Measurements from ENCODE around the gene CAMK2D.

The CAMK2D gene

DNA sequence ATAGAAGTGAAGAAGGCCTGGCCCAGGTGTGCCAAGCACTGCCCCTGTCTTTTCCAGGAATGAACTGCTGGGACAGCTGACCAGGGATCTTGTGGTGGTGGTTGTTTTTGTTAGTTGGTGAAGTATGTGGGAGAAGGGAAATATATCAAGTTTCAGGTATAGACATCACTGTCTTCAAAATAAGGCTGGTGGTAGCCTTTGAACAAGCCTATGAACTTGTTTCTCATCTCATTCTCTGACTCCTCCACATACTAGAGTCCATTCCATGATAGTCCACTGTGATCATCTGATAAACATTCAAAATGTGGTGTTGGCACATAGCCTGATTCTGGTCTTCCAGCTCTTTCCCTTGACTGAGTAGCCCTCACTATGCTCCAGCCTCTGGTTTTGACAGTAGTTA is 303.7 kb downstream of the CAMK2D start:
- H4K20me1 ChIP-seq (ENCODE audit: insufficient read depth, low read length): no peaks in the 10 kb centered on the region
- ATAC-seq (ENCODE audit: insufficient read depth, low read depth) (no peak), DNase-seq (no peak)
- H3K9me3 ChIP-seq (ENCODE audit: insufficient read depth, low read length, severe bottlenecking): no peaks in the 10 kb centered on the region
- no peak overlapping the region for H3K9ac ChIP-seq (ENCODE audit: low read depth, low read length)
- H3K4me2 ChIP-seq (ENCODE audit: insufficient read depth, low read length): no peak overlapping the region
- H3K27me3 ChIP-seq (ENCODE audit: insufficient read depth, low read length, poor library complexity): no peaks in the 10 kb centered on the region
- H3K36me3 ChIP-seq (ENCODE audit: insufficient read depth, low read length): no peaks in the 10 kb centered on the region
- H2AFZ ChIP-seq (ENCODE audit: low read depth, low read length): no peak overlapping the region
- no peaks in the 10 kb centered on the region for H3K79me2 ChIP-seq (ENCODE audit: insufficient read depth, low read length)
- TF ChIP-seq EZH2 (IDR thresholded peaks at IDR 0.05; ENCODE audit: borderline replicate concordance, low read depth, low read length, severe bottlenecking): no peak
- TF ChIP-seq, protein P1, sequence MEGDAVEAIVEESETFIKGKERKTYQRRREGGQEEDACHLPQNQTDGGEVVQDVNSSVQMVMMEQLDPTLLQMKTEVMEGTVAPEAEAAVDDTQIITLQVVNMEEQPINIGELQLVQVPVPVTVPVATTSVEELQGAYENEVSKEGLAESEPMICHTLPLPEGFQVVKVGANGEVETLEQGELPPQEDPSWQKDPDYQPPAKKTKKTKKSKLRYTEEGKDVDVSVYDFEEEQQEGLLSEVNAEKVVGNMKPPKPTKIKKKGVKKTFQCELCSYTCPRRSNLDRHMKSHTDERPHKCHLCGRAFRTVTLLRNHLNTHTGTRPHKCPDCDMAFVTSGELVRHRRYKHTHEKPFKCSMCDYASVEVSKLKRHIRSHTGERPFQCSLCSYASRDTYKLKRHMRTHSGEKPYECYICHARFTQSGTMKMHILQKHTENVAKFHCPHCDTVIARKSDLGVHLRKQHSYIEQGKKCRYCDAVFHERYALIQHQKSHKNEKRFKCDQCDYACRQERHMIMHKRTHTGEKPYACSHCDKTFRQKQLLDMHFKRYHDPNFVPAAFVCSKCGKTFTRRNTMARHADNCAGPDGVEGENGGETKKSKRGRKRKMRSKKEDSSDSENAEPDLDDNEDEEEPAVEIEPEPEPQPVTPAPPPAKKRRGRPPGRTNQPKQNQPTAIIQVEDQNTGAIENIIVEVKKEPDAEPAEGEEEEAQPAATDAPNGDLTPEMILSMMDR (IDR thresholded peaks at IDR 0.05; ENCODE audit: borderline replicate concordance, extremely low read depth, low read length, poor library complexity, severe bottlenecking): no peak
- no peak overlapping the region for H3K4me3 ChIP-seq (ENCODE audit: low read depth in 1 of 2, low read length in 2 of 2)
- H3K4me1 ChIP-seq (ENCODE audit: insufficient read depth, low read length): no peaks in the 10 kb centered on the region
- H3K27ac ChIP-seq (ENCODE audit: low read length): no peak overlapping the region

DNA sequence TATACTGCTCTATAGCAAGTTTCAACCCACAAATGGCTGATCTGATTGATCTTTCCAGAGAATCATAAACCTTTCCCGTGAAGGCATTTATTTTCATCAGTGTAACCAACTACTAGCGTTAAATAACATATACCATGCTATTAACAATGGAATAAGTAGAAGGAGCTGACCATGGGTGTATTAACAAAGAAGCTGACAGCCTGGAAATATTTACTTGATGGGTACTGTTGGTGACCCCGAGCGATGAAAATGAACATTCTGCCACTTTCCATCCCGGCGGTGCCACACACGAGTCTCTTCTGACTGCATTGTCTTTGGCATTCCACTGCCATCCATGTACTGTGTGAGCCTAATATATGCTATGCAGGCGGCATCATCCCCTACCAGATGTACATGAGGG is 304.4 kb downstream of the CAMK2D start:
- Histone ChIP-seq H3K4me1 (ENCODE audit: insufficient read depth, low read length) (no peaks in the 10 kb centered on the region), H3K9ac (ENCODE audit: low read depth, low read length) (no peak overlapping the region), H3K4me3 (ENCODE audit: low read depth in 1 of 2, low read length in 2 of 2) (no peak overlapping the region), H3K36me3 (ENCODE audit: insufficient read depth, low read length) (no peaks in the 10 kb centered on the region), H3K79me2 (ENCODE audit: insufficient read depth, low read length) (no peaks in the 10 kb centered on the region), H3K4me2 (ENCODE audit: insufficient read depth, low read length) (no peak overlapping the region), H3K9me3 (ENCODE audit: insufficient read depth, low read length, severe bottlenecking) (no peaks in the 10 kb centered on the region), H4K20me1 (ENCODE audit: insufficient read depth, low read length) (no peaks in the 10 kb centered on the region), H3K27ac (ENCODE audit: low read length) (no peak overlapping the region), H3K27me3 (ENCODE audit: insufficient read depth, low read length, poor library complexity) (no peaks in the 10 kb centered on the region), H2AFZ (ENCODE audit: low read depth, low read length) (no peak overlapping the region)
- no peak for DNase-seq
- no peak for TF ChIP-seq EZH2 (IDR thresholded peaks at IDR 0.05; ENCODE audit: borderline replicate concordance, low read depth, low read length, severe bottlenecking)
- TF ChIP-seq, protein P1 (IDR thresholded peaks at IDR 0.05; ENCODE audit: borderline replicate concordance, extremely low read depth, low read length, poor library complexity, severe bottlenecking): no peak
- no peak for ATAC-seq (ENCODE audit: insufficient read depth, low read depth)

DNA sequence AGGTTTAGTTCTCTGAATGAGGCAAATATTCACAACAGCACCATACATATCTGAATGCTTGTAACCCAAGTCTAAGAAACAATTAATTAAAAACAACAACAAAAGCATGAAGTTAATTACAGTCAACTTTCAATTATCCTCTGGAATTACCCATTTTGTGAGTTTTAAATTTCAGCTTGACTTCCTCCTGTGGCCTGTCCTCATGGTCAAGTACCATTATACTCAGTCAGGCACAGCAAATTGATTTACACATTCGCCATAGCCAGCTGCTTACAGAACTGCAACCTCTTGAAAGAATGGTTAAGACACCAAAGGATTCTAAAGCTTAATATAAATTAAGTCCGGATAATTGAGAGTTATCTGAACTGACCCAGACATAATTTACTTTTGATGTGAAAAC is 306.5 kb downstream of the CAMK2D start:
- H3K9ac ChIP-seq (ENCODE audit: low read depth, low read length): no peak overlapping the region
- H3K4me2 ChIP-seq (ENCODE audit: insufficient read depth, low read length): no peak overlapping the region
- H3K27ac ChIP-seq (ENCODE audit: low read length): no peak overlapping the region
- no peaks in the 10 kb centered on the region for H3K9me3 ChIP-seq (ENCODE audit: insufficient read depth, low read length, severe bottlenecking)
- no peaks in the 10 kb centered on the region for H3K4me1 ChIP-seq (ENCODE audit: insufficient read depth, low read length)
- no peaks in the 10 kb centered on the region for H3K79me2 ChIP-seq (ENCODE audit: insufficient read depth, low read length)
- no peaks in the 10 kb centered on the region for H3K36me3 ChIP-seq (ENCODE audit: insufficient read depth, low read length)
- H2AFZ ChIP-seq (ENCODE audit: low read depth, low read length): no peak overlapping the region
- no peak for DNase-seq
- H3K27me3 ChIP-seq (ENCODE audit: insufficient read depth, low read length, poor library complexity): no peaks in the 10 kb centered on the region
- no peaks in the 10 kb centered on the region for H4K20me1 ChIP-seq (ENCODE audit: insufficient read depth, low read length)
- ATAC-seq (ENCODE audit: insufficient read depth, low read depth): no peak
- H3K4me3 ChIP-seq (ENCODE audit: low read depth in 1 of 2, low read length in 2 of 2): no peak overlapping the region
- TF ChIP-seq EZH2 (IDR thresholded peaks at IDR 0.05; ENCODE audit: borderline replicate concordance, low read depth, low read length, severe bottlenecking): no peak
- TF ChIP-seq, protein P1 (IDR thresholded peaks at IDR 0.05; ENCODE audit: borderline replicate concordance, extremely low read depth, low read length, poor library complexity, severe bottlenecking): no peak

All from DND-41 (cell line).